KBM-7 (cell line): ENCODE data around the gene GIPR.
A peak's percentile ranks its signal among the peaks of the same experiment; 100 is the strongest.

ENCODE experiments used
- DNase-seq: peaks from one replicate; pipeline ENCODE4 v3.0.0-alpha.2; 2015
- in situ Hi-C: fragments of 300-500 bp; cut with MboI; formaldehyde crosslinking; loops from 2 replicates; pipeline ENCODE4 v1.14.3; 2020; ENCODE audit warnings: low sequenced_read_pairs, low pct_unique_long_range_greater_than_20kb, mixed read lengths

Gene GIPR

DNA sequence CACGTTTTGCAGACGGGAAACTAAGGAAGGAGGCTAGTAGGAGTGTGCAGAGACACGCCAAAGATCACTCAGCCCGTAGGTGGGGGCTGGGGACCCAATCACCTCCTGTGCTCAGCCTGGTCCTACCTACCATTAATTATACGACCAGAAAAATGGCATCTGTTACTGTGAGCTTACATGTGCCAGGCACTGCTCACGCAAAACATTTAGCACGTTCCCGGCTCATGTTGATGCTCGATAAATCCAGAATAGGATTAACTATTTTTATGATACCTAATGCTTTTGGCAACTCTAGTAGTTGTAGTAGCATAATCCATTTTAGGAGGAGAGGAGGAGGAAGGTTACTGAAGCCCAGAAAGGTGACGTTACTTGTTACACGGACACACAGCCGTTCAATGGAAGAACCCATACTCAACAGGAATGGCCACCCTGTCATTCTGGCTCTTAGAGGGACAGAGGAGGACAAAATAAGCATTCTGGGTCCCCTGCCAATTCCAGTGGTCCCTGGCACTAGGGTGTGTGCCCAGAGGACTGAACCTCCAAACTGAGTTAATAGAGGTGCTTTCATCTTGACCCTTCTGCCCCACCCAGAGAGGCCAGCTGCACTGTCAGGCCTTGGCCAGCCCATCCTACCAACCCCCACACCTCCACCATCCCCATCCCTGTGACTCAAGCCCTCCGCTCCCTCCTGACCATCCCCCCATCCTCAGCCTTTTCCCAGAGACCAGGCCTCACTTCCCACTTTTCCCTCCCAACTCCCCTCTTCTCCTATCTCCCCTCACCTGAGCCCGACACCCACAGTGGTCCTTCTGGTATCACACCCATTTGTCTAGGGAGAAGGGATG lies 23.9 kb upstream of the GIPR start:
- in situ Hi-C loops, result no loop called here

DNA sequence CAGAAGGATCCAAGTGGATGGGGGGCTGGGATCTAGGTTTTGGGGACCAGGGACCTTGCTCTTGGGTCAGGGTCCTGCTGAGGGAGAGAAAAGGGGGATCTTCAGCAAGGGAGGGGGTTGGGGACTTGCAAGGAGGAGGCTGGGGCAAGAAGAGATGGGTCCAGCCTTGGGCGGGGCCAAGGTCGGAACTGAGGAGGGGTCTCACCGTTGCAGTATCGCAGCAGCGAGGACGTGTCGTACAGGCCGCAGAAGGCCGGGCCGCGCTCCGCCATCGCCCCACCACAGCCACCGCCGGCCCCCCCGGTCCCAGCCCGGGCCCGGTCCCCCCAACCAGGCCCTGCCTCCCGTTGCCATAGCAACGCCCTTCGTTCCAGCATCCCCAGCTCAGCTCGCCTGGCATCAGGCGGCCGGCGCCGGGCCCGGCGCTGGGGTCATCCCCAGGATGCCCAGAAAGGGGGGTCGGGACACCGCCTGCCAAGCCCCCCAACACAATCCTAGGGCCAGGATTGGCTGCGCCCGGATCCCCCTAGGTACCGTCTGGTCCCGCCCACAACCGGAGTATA lies 22.9 kb upstream of the GIPR start:
- no peak for DNase-seq
- in situ Hi-C loops, result no loop called here

More for the DNA sequence above, 23.9 kb upstream of the GIPR start:
- DNase-seq, result no peak

- peak; percentile 94 for DNase-seq
- in situ Hi-C loops, result no loop called here
Measured at GRCh38 chr19:45645631-45646344, 22.2 kb upstream of the GIPR start.

DNA sequence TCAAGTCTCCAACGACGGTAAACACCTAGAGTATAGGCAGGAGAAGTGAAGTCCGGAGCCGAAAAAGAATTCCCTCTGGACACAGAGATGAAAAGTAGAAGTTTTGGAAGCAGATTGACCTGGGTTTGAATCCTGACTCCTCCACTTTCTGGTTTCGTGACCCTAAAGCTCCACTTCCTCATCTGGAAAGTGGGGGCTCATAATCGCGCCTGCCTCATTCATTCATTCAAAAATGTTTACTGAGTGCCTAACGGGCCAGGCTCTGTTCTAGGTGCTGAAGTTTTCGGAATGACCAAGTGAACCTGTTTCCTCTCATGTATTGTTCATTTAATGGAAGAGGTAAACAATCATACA lies 21.7 kb upstream of the GIPR start:
- in situ Hi-C loops, result no loop called here
- no peak for DNase-seq

DNA sequence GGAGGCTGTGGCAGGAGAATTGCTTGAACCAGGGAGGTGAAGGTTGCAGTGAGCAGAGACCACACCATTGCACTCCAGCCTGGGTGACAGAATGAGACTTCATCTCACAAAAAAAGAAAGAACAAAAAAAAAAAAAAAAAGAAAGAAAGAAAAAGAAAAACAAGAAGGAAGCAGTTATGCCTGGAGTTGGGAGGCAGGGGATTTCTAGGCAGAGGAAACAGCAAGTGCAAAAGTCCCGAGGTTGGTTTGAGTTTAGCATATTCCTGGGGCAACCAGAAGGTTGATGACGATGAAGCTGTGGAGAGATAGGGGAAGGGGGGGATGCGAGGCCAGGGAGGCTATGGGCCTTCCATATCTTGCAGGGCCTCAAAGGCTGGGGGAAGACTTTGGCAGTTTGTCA lies 17.3 kb upstream of the GIPR start:
- no peak for DNase-seq

DNA sequence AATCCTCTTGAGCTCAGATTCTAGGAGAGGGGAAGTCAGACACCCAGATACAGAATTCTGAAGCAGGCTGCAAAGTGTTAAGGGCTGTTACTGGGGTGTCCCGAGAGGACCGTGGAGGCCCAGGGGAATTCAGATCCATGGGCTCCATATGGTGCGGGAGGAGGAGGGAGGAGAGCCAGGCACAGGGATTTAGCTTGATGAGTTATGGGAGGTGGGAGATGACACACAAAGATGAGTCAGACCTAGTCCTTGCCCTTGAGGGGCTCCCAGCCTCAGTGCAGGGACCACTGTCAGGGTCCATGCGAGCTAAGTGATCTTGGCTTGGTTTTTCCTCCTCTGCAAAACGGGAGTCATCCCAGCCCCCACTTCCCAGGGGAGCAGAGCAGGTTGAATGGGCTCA lies 14.4 kb upstream of the GIPR start:
- DNase-seq, result no peak
- in situ Hi-C loops, result no loop called here

More for the DNA sequence above, 17.3 kb upstream of the GIPR start:
- in situ Hi-C loops, result no loop called here

GRCh38 chr19:45655073-45655472 lies 12.9 kb upstream of the GIPR start:
- DNase-seq, result no peak
- in situ Hi-C loops, result no loop called here

- in situ Hi-C loops, result no loop called here
- DNase-seq, result no peak
Measured at GRCh38 chr19:45657520-45658167, 10.4 kb upstream of the GIPR start.

DNA sequence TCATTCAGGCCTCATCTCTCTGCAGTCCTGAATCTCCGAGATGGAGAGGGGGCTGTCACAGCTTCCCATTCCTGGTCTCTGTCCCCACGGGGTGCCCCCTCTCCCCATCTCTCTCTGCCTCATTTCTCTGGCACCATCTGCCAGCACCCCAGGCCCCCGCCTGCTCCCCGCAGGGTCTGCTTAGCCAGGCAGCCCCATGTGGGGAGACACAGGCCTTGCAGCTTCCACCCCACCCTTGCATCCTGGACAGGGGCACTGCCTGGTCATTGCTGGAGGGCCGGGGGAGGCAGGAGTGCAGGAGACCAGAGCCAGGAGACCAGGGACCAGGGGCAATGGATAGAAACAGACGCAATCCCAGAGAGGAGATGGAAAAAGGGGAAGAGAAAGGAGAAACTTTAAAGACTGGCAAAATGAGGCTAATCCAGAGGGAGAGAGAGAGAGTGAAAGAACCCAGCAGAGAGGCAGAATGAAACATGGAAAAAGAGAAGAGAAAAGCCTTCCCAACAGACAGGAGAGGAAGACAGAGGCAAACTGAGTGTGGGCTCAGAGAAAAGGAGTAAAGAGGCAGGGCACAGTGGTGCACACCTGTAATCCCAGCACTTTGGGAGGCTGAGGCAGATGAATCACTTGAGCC lies 8.8 kb upstream of the GIPR start:
- in situ Hi-C loops, result no loop called here
- DNase-seq, result no peak

DNA sequence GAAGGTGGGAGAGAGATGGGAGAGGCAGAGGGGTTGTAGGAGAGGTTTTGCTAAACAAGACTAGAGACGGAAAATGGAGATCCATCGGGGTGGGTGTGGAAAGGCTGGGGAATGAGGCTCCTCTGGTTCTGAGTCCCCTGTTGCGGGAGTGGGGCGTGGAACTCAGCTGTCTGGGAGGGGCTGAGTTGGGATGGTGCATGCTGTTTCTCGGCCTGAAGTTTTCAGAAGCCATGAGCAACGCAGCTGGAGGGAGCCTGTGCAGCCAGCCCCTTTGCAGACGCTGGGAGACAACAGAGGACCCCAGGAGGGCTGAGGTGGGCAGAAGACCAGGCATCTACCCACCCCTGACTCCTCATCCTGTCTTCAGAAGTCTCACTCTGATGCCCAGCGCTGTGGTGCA lies 7.4 kb upstream of the GIPR start:
- in situ Hi-C loops, result no loop called here
- DNase-seq, result no peak

DNA sequence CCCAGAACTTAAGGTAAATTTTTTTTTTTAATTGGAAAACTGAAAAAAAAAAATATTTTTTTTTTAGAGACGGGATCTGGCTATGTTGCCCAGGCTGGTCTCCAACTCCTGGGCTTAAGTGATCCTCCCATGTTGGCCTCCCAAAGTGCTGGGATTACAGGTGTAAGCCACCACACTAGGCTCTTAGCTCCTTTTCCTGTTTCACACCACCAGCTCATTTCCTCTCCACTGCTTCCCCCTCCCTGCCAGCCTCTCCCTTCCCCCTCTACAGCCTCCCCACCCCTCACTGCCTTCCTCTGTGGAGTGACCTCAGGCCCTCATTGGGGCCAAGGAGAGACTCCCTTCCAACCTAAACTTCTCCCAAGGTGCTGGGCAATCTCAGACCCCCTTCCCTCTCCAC lies 4.2 kb upstream of the GIPR start:
- in situ Hi-C loops, result no loop called here
- peak; percentile 37 for DNase-seq

DNA sequence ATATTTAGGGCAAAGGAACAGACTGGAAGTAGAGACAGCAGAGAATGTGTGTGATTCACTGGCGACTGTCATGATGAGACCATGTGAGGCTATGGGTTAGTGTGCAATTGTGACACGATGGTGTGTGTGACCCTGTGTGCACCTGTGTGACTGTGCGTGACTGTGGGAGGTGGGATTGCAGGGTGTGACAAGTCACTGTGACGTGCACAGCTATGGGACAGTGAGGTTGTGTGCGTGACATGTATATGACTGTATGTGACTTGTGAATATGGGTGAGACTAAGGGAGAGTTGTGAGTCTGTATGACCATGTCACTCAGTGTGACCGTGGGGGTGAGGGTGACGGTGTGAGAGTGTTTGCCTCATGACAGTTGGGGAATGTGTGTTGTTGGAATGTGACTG lies 3.4 kb upstream of the GIPR start:
- in situ Hi-C loops, result no loop called here
- DNase-seq, result no peak

GRCh38 chr19:45668342-45668871 lies 386 bp downstream of the GIPR start:
- in situ Hi-C loops, result no loop called here
- no peak for DNase-seq

GRCh38 chr19:45670670-45671453 lies 2.8 kb downstream of the GIPR start:
- DNase-seq, result peak; percentile 88
- in situ Hi-C loops, result no loop called here

DNA sequence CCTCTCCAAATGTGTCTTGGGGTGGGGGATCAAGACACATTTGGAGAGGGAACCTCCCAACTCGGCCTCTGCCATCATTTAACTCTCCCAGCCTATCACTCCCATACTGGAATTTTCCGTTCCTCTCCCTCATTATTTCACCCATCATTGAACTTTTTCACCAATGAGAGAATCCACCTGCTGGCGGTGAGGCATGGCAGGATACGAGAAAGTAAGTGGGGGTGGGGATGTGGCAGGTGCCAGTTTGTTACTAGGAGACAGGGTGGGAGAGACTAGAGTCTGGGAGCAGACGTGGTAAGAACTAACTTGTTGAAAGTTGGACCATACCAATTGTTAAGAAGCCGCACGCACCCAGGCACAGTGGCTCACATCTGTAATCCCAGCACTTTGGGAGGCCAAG lies 6.9 kb downstream of the GIPR start:
- in situ Hi-C loops, result no loop called here
- no peak for DNase-seq

GRCh38 chr19:45676851-45677263 lies 8.8 kb downstream of the GIPR start:
- in situ Hi-C loops, result no loop called here
- no peak for DNase-seq

- no peak for DNase-seq
- in situ Hi-C loops, result no loop called here
Measured at GRCh38 chr19:45677351-45678230, 9.6 kb downstream of the GIPR start.
